ENCODE results near the gene CRIP3.
"Not testable (repeated sequence)": the region's sequence is repeated elsewhere in the genome, so short reads cannot be mapped to it uniquely, and the experiment has no call there.

CRIP3 gene

GRCh38 chr6:43307451-43308100 lies 1.1 kb downstream of the CRIP3 start:
- no peak for DNase-seq (ENCODE audit: low read depth in 1 of 2, low spot score in 1 of 2)

DNA sequence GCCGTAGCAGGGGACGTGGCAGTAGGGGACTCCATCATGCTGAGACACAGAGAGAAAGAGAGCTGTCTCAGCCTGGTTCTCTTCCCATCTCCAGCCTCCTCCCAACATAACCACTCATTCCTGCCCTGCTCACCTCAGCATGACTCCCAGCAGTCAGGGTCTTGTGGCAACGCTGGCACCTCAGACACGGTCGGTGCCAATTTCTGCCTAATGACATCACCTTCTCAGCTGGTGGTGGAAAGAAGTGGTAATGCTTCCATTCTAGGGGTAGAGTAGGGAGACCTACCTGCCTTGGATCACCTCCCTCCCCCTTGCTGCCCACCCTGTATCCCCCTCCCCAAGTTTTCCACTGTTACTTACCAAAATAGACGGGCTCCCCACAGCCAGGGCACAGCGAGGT lies 2.5 kb downstream of the CRIP3 start:
- DNase-seq (ENCODE audit: low read depth in 1 of 2, low spot score in 1 of 2): no peak

GRCh38 chr6:43304882-43305281 lies 3.7 kb downstream of the CRIP3 start:
- no peak for DNase-seq (ENCODE audit: low read depth in 1 of 2, low spot score in 1 of 2)

DNA sequence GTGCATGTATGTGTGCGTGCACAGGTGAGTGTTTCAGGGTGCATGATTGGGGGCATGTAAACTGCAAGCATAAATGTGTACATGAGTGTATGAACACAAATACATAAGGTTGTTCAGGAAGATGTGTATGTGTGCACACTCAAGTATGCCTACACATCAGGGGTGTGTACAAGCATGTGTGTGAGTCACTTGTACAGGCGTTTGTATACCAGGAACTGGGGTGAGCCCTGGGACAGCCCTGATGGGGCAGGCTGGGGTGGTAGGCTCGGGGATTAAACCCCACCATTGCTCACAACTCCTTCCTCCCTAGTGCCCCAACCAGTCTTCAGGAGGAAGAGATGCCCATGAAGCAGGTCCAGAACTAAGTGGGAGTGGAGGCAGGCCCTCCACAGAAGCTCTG lies 4.3 kb downstream of the CRIP3 start:
- DNase-seq (ENCODE audit: low read depth in 1 of 2, low spot score in 1 of 2): no peak

GRCh38 chr6:43303751-43304331 lies 4.8 kb downstream of the CRIP3 start:
- DNase-seq (ENCODE audit: low read depth in 1 of 2, low spot score in 1 of 2): no peak

GRCh38 chr6:43303006-43303405 lies 5.6 kb downstream of the CRIP3 start:
- DNase-seq (ENCODE audit: low read depth in 1 of 2, low spot score in 1 of 2): not testable (repeated sequence)

- no peak for DNase-seq (ENCODE audit: low read depth in 1 of 2, low spot score in 1 of 2)
Measured at GRCh38 chr6:43302126-43302525, 6.5 kb downstream of the CRIP3 start.

DNA sequence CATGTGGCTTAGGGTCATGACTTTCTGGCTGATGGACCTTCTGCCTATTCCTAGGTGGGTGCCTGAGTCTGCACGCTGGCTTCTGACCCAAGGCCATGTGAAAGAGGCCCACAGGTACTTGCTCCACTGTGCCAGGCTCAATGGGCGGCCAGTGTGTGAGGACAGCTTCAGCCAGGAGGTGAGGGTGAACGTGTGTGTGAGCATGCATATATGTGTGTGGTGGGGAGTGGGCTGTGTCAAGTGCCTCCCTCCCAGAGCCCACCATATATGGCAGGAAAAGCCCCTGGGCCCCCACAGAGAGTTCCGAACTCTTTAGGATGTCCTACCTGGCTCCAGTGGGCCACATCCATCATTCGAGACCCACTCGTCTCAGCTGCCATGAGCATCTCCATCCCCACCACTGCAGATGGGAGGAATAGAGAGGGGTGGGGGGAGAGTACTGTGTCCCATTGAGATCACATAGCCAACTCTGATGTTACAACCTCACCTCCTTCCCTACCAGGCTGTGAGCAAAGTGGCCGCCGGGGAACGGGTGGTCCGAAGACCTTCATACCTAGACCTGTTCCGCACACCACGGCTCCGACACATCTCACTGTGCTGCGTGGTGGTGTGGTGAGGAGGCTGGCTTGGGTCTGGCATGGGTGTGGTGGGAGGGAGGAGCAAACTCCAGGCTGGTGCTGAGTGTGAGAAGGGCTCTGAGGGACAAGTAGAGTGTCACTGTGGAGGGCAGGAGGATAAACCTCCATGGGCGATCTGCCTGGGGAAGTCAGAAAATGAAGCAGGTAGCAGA lies 7.3 kb downstream of the CRIP3 start:
- DNase-seq (ENCODE audit: low read depth in 1 of 2, low spot score in 1 of 2): no peak

DNA sequence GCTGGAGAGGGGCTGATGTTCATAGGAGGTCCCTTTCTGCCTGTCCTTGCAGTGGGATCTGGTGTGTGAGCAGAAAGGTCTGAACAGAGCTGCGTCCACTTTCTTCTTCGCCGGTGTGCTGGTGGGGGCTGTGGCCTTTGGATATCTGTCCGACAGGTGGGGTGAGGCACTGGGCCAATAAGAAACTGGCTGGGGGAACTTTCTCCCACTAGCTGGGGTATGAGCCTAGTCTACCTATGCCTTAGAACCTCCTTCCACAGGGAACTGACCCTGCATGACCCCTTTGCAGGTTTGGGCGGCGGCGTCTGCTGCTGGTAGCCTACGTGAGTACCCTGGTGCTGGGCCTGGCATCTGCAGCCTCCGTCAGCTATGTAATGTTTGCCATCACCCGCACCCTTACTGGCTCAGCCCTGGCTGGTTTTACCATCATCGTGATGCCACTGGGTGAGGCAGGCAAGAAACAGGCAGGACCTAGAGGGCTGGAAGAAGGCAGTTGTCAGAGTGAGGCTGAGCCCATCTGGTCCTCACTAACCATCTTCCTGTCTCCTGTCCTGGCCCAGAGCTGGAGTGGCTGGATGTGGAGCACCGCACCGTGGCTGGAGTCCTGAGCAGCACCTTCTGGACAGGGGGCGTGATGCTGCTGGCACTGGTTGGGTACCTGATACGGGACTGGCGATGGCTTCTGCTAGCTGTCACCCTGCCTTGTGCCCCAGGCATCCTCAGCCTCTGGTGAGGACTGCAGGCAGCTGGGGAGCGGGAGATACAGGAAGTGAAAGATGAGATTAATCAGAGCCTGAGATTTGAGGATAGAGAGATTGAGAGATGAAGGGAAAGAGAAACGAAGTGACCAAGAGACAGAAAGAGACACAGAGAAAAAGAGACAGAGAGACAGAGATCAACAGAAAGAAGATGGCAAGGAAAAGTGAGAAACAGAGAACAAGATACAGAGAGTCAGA lies 9.0 kb downstream of the CRIP3 start:
- DNase-seq (ENCODE audit: low read depth in 1 of 2, low spot score in 1 of 2): no peak

DNA sequence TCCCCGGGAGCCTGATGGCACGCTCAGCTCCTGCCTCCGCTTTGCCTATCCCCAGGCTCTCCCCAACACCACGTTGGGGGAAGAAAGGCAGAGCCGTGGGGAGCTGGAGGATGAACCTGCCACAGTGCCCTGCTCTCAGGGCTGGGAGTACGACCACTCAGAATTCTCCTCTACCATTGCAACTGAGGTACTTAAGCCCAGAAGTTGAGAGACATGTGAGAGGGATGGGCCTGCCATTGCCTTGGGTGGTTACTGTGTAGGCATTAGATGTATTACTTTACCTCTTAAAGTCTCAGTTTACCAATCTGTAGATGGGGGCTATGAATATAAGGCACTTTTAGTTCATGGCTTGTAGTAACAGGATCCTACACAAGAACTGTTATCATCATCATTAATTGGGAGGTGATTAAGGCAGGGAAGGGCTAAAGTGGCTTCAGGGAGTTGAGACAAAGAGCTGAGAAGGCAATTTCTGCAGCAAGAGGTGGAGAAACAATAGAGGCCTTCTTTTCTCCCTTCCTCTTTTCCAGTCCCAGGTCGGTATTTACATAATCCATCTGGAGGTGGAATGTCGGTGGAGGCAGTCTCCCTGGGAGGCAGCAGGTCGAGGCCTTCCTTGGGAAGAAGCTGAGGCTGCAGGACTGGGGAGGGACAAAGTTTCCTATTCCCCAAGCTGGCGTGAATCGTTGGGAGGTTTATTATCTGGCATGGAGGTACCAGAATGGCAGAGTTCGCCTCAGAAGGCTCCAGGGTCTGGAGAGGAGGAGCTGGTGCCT lies 9.9 kb downstream of the CRIP3 start:
- DNase-seq (ENCODE audit: low read depth in 1 of 2, low spot score in 1 of 2): no peak

DNA sequence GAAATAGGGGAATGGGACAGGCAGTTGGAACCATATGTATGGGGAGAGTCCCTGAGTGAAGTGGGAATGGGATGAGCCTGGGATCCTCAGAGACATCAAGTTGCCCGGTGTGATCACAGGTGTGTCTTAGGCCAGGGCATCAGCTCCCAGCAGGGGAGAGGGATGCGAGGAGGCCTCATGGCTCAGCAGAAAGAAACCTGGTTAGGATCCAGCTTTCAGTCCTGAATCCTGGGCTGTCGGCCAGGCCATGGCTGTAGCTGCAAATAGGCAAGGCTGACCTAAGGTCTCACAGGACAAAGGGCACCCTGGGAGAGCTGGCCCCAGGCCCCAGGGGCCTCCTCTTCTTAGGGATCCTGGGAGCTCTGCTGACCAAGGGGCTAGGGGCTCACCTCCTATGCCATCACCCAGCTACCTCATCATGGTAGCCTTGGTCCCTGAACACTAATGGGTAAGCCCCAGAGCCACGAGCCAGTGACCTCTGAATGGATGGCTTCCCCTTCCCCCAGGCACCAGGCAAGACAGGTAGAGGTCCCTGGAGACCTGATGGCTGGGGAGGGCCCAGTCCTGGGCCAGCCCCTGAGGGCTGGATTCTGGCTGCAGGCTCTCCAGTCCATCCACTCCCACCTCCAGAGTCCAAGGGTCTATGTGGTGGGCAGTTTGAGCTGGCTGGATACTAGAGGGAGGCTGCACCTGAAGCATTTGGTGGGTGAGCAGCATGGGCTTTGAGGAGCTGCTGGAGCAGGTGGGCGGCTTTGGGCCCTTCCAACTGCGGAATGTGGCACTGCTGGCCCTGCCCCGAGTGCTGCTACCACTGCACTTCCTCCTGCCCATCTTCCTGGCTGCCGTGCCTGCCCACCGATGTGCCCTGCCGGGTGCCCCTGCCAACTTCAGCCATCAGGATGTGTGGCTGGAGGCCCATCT lies 10.7 kb downstream of the CRIP3 start, which contains the start of gene SLC22A7:
SLC22A7 (plus strand) TSS at position 617 of the 921 bp plus-strand sequence; CDS start at position 716, 99 bp downstream.
- DNase-seq (ENCODE audit: low read depth in 1 of 2, low spot score in 1 of 2): no peak

DNA sequence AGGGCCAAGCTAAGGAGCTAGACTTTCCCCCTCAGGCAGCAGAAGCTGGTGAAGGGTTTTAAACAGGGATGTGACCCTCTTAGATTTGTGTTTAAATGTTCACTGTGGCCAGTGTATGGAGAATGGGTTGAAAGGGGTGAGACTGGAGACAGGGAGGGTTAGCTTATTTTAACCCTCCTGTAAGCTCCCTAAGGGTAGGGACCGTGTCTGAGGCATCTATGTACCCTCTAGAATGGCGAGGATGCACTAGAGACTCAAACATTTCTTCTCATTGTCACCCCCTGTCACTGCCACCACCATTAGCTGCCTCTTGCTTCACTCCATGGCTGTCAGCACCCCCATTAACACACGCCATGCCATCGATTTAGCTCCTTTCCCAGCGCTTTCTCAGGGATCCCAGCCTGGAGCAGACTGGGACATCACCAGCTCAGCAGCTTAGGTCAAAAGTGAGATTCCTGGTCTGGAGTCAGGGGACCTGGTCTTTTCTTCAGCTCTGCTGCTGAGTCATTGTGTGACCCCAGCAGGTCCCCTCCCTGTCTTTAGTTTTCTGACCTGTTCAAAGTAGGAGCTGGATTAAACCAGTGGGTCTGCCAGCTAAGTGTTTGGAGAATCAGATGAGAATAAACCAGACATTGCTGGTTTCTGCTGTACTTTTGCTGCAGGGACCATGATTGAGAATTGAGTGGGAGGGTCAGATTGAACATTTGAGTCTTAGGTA lies 11.7 kb downstream of the CRIP3 start:
- no peak for DNase-seq (ENCODE audit: low read depth in 1 of 2, low spot score in 1 of 2)

DNA sequence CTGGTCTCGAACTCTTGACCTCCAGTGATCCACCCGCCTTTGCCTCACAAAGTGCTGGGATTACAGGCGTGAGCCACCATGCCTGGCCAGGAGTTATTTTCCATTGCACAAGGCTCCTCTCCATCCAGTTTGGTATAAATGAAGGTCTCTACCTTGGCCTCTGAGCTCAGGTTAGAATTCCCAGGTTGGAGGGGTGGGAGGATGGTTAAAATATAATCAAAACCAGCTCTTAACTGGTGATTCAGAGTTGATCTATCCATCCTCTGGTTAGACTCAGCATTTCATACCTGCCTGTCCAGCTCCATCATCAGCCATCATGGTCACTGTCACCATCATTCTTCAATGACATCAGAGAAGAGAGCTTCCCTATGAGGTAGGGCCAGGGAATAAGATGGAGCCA lies 13.2 kb downstream of the CRIP3 start:
- DNase-seq (ENCODE audit: low read depth in 1 of 2, low spot score in 1 of 2): no peak

GRCh38 chr6:43294536-43294935 lies 14.1 kb downstream of the CRIP3 start:
- no peak for DNase-seq (ENCODE audit: low read depth in 1 of 2, low spot score in 1 of 2)

- DNase-seq (ENCODE audit: low read depth in 1 of 2, low spot score in 1 of 2): no peak
Measured at GRCh38 chr6:43293698-43294097, 14.9 kb downstream of the CRIP3 start.

- DNase-seq (ENCODE audit: low read depth in 1 of 2, low spot score in 1 of 2): no peak
Measured at GRCh38 chr6:43292763-43293318, 15.8 kb downstream of the CRIP3 start.

DNA sequence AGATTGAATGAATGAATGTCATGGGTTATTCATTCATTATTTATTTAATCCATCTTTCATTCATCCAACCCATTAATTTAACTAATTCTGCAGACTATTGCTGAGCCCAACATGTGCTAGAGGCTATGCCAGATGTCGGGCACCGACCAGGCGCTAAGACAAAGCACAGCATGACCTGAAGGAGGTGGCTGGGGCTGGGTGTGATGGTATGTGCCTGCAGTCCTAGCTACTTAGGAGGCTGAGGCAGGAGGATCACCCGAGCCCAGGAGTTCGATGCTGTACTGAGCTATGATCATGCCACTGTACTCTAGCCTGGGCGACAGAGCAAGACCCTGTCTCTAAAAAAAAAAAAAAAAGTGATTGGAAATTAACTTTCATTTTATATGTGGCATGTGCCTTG lies 16.3 kb downstream of the CRIP3 start:
- DNase-seq (ENCODE audit: low read depth in 1 of 2, low spot score in 1 of 2): no peak

- DNase-seq (ENCODE audit: low read depth in 1 of 2, low spot score in 1 of 2): no peak
Measured at GRCh38 chr6:43291708-43292107, 16.9 kb downstream of the CRIP3 start.
